Spinal cord (tissue), 10 donors: ENCODE measurements around the gene FER. TPM values are rescaled to one million over a fixed set of nuclear protein-coding genes. Genes with fewer than 3 reads are reported as not detected.
"Not testable (repeated sequence)": the region's sequence is repeated elsewhere in the genome, so short reads cannot be mapped to it uniquely, and the experiment has no call there.

Experiments used
- DNase-seq, 6 donors: peaks; one replicate each; pipeline versions ENCODE4 v3.0.0 to v3.0.0-alpha.2; 2013 to 2015; ENCODE audit warnings: low spot score in 6 of 6, low read depth in 4 of 6
- H3K27ac ChIP-seq: one replicate; pipeline ENCODE4 v1.5.1; 2013; ENCODE audit warnings: low read depth, low read length, control low read depth
- H3K27me3 ChIP-seq: one replicate; pipeline ENCODE4 v1.6.1; 2013; ENCODE audit warnings: low read length; ENCODE audit not compliant: control insufficient read depth, insufficient read depth
- H3K36me3 ChIP-seq: one replicate; pipeline ENCODE4 v1.6.1; 2013; ENCODE audit warnings: low read length; ENCODE audit not compliant: control insufficient read depth, insufficient read depth
- H3K4me1 ChIP-seq: one replicate; pipeline ENCODE4 v1.6.1; 2013; ENCODE audit warnings: low read length; ENCODE audit not compliant: control insufficient read depth, insufficient read depth
- H3K4me3 ChIP-seq: one replicate; pipeline ENCODE4 v1.5.1; 2013; ENCODE audit warnings: low read depth, low read length, control low read depth
- H3K9me3 ChIP-seq: one replicate; pipeline ENCODE4 v1.6.1; 2013; ENCODE audit warnings: low read length; ENCODE audit not compliant: control insufficient read depth, insufficient read depth
- WGBS: methylation state at CpG from one replicate; pipeline ENCODE4 v1.1.5; 2013; ENCODE audit warnings: missing lambda C conversion rate; ENCODE audit not compliant: insufficient coverage; 5-methylcytosine and 5-hydroxymethylcytosine counted together
- long read RNA-seq, 4 donors: transcript quantifications; one replicate each; lab custom pipeline, GENCODE V29; 2026
- polyA plus RNA-seq, 2 donors: library from polyadenylated mRNA; unstranded; fragments of 120-200 nt; gene quantifications; one replicate each; pipeline ENCODE4 v1.2.1, GENCODE V29; 2013; ENCODE audit not compliant: insufficient read length in 2 of 2
- total RNA-seq, 2 donors: library from RNA; depleted of rRNA in 1 of 2; stranded (reverse); fragments of 120-200 nt in 1 of 2; fragments of >200 nt in 1 of 2; gene quantifications; one replicate each; pipeline versions ENCODE4 v1.2.3 to v1.2.4, GENCODE V29; 2013 to 2014
- donor health status: healthy.

Gene FER
- total RNA-seq (10 to 100 TPM; 51.6 to 70.7 TPM), polyA plus RNA-seq (10 to 100 TPM; 13.5 to 21.4 TPM)
- long read RNA-seq, donor 1: 0 reads
- long read RNA-seq, donor 2: 0 reads
- long read RNA-seq, donor 3, partial matches to known transcripts: 0 of 1 reads
- long read RNA-seq, donor 3, other reads (novel, unspliced or antisense): 0 of 1 reads
- long read RNA-seq, donor 4: 0 reads

DNA sequence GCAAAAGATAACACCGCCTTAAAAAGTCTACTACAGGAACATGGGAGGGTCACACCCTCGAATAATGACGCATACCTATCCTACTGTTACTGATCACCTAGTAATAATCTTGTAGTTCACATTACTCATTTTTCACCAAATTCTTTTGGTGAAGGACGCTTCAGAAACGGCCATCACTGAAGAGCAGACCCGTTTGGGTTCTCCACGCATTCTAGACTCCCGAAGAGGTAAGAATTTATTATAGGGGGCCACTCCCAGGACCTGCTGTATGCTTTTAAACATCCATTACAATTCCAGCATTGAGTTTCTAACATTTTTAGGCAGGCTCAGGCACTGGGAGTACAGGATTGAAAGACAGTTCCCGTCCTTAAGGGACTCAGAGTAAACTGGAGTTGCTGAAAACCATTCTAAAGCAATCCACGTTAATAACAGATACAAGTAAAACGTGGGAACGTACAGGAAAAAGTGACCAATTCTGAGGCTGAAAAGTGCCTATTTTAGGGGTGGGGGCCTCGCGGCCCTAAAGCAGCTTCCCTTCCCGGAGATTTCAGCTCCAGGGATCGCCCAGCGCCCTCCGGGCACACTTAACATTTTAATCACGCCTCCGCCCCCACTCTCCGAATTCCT is at the start of gene FER:
TSS of gene FER (plus strand) at position 124 of the 627 bp plus-strand sequence. CDS start 50,286 bp downstream, outside the sequence.
- WGBS: 6% methylated on average over 14 of the region's 21 CpGs
- peak within 1 kb of the TSS; percentile 99 for H3K4me3 ChIP-seq
- peak within 1 kb of the TSS; percentile 100 for H3K27ac ChIP-seq
- H3K9me3 ChIP-seq: no peaks in the 10 kb centered on the region
- H3K4me1 ChIP-seq: no peaks in the 10 kb centered on the region
- H3K27me3 ChIP-seq: no peaks in the 10 kb centered on the region
- no peaks in the 10 kb centered on the region for H3K36me3 ChIP-seq
- DNase-seq: peak in 4 of 6 donors; percentile 14 to 67 (median 40)

DNA sequence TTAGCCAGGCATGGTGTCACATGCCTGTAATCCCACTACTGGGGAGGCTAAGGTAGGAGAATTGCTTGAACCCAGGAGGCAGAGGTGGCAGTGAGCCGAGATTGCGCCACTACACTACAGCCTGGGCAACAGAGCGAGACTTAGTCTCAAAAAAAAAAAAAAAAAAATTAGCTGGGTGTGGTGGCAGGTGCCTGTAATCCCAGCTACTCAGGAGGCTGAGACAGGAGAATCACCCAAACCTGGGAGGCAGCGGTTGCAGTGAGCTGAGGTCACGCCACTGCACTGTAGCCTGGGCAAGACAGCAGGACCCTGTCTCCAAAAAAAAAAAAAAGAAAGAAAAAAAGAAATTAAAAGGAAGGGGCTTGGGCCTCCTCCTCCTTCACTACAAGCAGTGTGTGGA is 47.3 kb upstream of the FER start:
- not testable (repeated sequence) for H3K36me3 ChIP-seq, H3K4me1 ChIP-seq, H3K4me3 ChIP-seq, H3K27me3 ChIP-seq, DNase-seq, H3K9me3 ChIP-seq, H3K27ac ChIP-seq
- WGBS: 100% methylated on average over 1 of the region's 5 CpGs

- Histone ChIP-seq H3K4me1 (no peaks in the 10 kb centered on the region), H3K27ac (no peak overlapping the region), H3K36me3 (no peaks in the 10 kb centered on the region), H3K27me3 (no peaks in the 10 kb centered on the region), H3K4me3 (no peak overlapping the region), H3K9me3 (no peaks in the 10 kb centered on the region)
- no CpG with 5 or more reads among the region's 3 CpGs for WGBS
- peak in 2 of 6 donors; percentile 17 to 56 for DNase-seq
Observed at GRCh38 chr5:108700930-108701329, 46.8 kb upstream of the FER start.

GRCh38 chr5:108702546-108702945 is 45.2 kb upstream of the FER start:
- no peaks in the 10 kb centered on the region for H3K9me3 ChIP-seq
- no peak overlapping the region for H3K4me3 ChIP-seq
- H3K4me1 ChIP-seq: no peaks in the 10 kb centered on the region
- no peaks in the 10 kb centered on the region for H3K27me3 ChIP-seq
- no peak overlapping the region for H3K27ac ChIP-seq
- 100% methylated on average over 2 of the region's 5 CpGs for WGBS
- no peaks in the 10 kb centered on the region for H3K36me3 ChIP-seq
- no peak for DNase-seq

DNA sequence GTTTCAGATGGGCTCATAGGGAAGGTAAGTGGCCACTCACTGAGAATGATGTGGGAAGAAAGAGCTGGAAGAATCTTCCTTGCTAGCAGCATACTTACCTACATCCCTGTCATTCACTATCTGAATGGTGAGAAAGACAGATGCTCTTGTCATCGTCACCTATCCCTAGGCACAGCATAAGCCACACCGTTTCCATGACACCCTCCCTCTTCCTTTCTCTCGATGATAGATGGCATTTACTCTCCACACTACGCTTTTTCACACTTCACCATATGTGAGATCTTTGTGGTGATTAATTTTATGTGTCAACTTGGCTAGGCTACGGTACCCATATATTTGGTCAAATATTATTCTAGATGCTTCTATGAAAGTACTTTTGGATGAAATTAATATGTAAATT is 44.4 kb upstream of the FER start:
- Histone ChIP-seq H3K27me3 (no peaks in the 10 kb centered on the region), H3K9me3 (no peaks in the 10 kb centered on the region), H3K4me1 (no peaks in the 10 kb centered on the region), H3K27ac (no peak overlapping the region), H3K36me3 (no peaks in the 10 kb centered on the region), H3K4me3 (no peak overlapping the region)
- peak in 2 of 6 donors; percentile 16 to 21 for DNase-seq
- WGBS: no CpG with 5 or more reads among the region's 5 CpGs

DNA sequence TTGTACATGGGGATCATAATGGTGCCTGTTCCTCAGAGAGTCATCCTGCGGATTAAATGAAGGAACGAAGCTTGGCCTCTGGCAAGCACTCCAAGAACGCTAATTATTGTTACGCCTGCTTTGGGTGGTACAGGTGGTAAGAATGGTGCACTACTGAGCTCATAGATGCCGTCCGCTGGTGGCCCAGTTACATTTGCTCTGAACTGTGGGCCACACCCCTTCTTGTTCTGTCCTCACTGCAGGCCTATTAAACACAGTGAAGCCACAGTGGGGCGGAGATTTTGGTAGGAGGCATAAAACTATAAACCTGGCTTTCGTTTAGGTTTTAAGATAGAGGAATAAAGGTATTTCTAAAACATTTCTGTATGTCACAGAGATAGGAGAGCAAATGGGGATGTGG is 40.6 kb upstream of the FER start:
- WGBS: 78% methylated on average over 4 of the region's 8 CpGs
- Histone ChIP-seq H3K36me3 (no peaks in the 10 kb centered on the region), H3K27me3 (no peaks in the 10 kb centered on the region), H3K4me3 (no peak overlapping the region), H3K9me3 (no peaks in the 10 kb centered on the region), H3K4me1 (no peaks in the 10 kb centered on the region), H3K27ac (no peak overlapping the region)
- DNase-seq: no peak

DNA sequence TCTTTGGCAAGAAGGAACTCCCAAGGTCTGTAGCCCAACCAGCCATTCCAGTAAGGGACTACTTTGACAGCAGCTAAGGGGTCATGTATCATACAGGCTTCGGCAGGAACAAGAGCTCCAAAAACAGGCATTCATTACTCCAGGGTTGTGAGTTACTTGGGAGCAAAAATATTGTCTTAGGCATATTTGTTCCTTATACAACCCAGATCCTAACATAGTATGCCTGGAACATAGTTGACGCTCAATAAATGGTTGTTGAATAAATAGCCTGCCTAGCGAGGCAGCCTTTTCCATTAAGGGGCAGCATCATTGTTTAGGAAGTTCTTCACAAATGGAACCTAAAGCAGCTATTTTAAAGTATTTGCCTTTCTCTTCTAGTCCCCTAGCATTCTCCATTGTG is 35.8 kb upstream of the FER start:
- H3K27ac ChIP-seq: no peak overlapping the region
- H3K4me3 ChIP-seq: no peak overlapping the region
- no peaks in the 10 kb centered on the region for H3K9me3 ChIP-seq
- H3K27me3 ChIP-seq: no peaks in the 10 kb centered on the region
- DNase-seq: no peak
- H3K36me3 ChIP-seq: no peaks in the 10 kb centered on the region
- H3K4me1 ChIP-seq: no peaks in the 10 kb centered on the region
- WGBS: no CpG with 5 or more reads among the region's 3 CpGs

- H3K4me1 ChIP-seq: no peaks in the 10 kb centered on the region
- H3K36me3 ChIP-seq: no peaks in the 10 kb centered on the region
- H3K27ac ChIP-seq: no peak overlapping the region
- no peaks in the 10 kb centered on the region for H3K27me3 ChIP-seq
- H3K9me3 ChIP-seq: peaks cover 2% of the 10 kb centered on the region
- no peak for DNase-seq
- 82% methylated on average over 2 of the region's 3 CpGs for WGBS
- no peak overlapping the region for H3K4me3 ChIP-seq
Observed at GRCh38 chr5:108715408-108715807, 32.3 kb upstream of the FER start.

GRCh38 chr5:108720391-108720790 is 27.3 kb upstream of the FER start:
- no peaks in the 10 kb centered on the region for H3K27me3 ChIP-seq
- H3K4me3 ChIP-seq: no peak overlapping the region
- no peaks in the 10 kb centered on the region for H3K36me3 ChIP-seq
- no peaks in the 10 kb centered on the region for H3K4me1 ChIP-seq
- H3K27ac ChIP-seq: no peak overlapping the region
- DNase-seq: no peak
- H3K9me3 ChIP-seq: peaks cover 2% of the 10 kb centered on the region
